ENCODE results near the gene KCNV2. TPM values are rescaled to one million over a fixed set of nuclear protein-coding genes. Genes with fewer than 3 reads are reported as not detected.
"Not testable (repeated sequence)": the region's sequence is repeated elsewhere in the genome, so short reads cannot be mapped to it uniquely, and the experiment has no call there.

KCNV2 gene
- total RNA-seq, 1 donor from 2014 or later = not detected

GRCh38 chr9:2704504-2704903 lies 12.8 kb upstream of the KCNV2 start:
- no peak for TF ChIP-seq CTCF (IDR thresholded peaks at IDR 0.05)
- DNase-seq (ENCODE audit: low spot score in 2 of 2) = no peak
- no peak overlapping the region for H3K4me3 ChIP-seq
- H3K36me3 ChIP-seq = no peaks in the 10 kb centered on the region
- H3K9me3 ChIP-seq = no peaks in the 10 kb centered on the region
- H3K27me3 ChIP-seq = no peaks in the 10 kb centered on the region
- no peaks in the 10 kb centered on the region for H3K4me1 ChIP-seq
- H3K27ac ChIP-seq = no peak overlapping the region
- intact Hi-C loops (cut with DNase I) = no loop called here

- H3K27ac ChIP-seq; intact Hi-C loops (cut with DNase I); H3K9me3 ChIP-seq; H3K36me3 ChIP-seq; H3K4me3 ChIP-seq; H3K27me3 ChIP-seq; H3K4me1 ChIP-seq; DNase-seq (ENCODE audit: low spot score in 2 of 2): not testable (repeated sequence)
Observed at GRCh38 chr9:2707256-2707655, 10.1 kb upstream of the KCNV2 start.

- no peak for DNase-seq (ENCODE audit: low spot score in 2 of 2)
- H3K9me3 ChIP-seq = no peaks in the 10 kb centered on the region
- TF ChIP-seq CTCF (IDR thresholded peaks at IDR 0.05) = no peak
- no peaks in the 10 kb centered on the region for H3K36me3 ChIP-seq
- no peak overlapping the region for H3K4me3 ChIP-seq
- H3K27me3 ChIP-seq = no peaks in the 10 kb centered on the region
- intact Hi-C loops (cut with DNase I) = no loop called here
- no peaks in the 10 kb centered on the region for H3K4me1 ChIP-seq
- H3K27ac ChIP-seq = no peak overlapping the region
Observed at GRCh38 chr9:2709645-2710101, 7.6 kb upstream of the KCNV2 start.

GRCh38 chr9:2711716-2712115 lies 5.6 kb upstream of the KCNV2 start:
- intact Hi-C loops (cut with DNase I) = no loop called here
- H3K36me3 ChIP-seq = no peaks in the 10 kb centered on the region
- TF ChIP-seq CTCF (IDR thresholded peaks at IDR 0.05) = no peak

GRCh38 chr9:2718001-2718697 lies 839 bp downstream of the KCNV2 start:
- DNase-seq (ENCODE audit: low spot score in 2 of 2) = no peak
- no peaks in the 10 kb centered on the region for H3K36me3 ChIP-seq
- no peak overlapping the region for H3K27ac ChIP-seq
- no peaks in the 10 kb centered on the region for H3K27me3 ChIP-seq
- H3K9me3 ChIP-seq = no peaks in the 10 kb centered on the region
- H3K4me3 ChIP-seq = no peak overlapping the region
- no peak for TF ChIP-seq CTCF (IDR thresholded peaks at IDR 0.05)
- no peaks in the 10 kb centered on the region for H3K4me1 ChIP-seq
- intact Hi-C loops (cut with DNase I) = no loop called here

More at GRCh38 chr9:2711716-2712115, 5.6 kb upstream of the KCNV2 start:
- DNase-seq (ENCODE audit: low spot score in 2 of 2) = no peak
- no peak overlapping the region for H3K27ac ChIP-seq
- H3K4me1 ChIP-seq = no peaks in the 10 kb centered on the region
- no peak overlapping the region for H3K4me3 ChIP-seq
- no peaks in the 10 kb centered on the region for H3K27me3 ChIP-seq
- H3K9me3 ChIP-seq = no peaks in the 10 kb centered on the region

- Histone ChIP-seq H3K4me3 (no peak overlapping the region), H3K9me3 (no peaks in the 10 kb centered on the region), H3K27me3 (no peaks in the 10 kb centered on the region), H3K4me1 (no peaks in the 10 kb centered on the region), H3K36me3 (no peaks in the 10 kb centered on the region), H3K27ac (no peak overlapping the region)
- no peak for TF ChIP-seq CTCF (IDR thresholded peaks at IDR 0.05)
- no peak for DNase-seq (ENCODE audit: low spot score in 2 of 2)
- intact Hi-C loops (cut with DNase I) = no loop called here
Observed at GRCh38 chr9:2718698-2719033, 1.4 kb downstream of the KCNV2 start.
